Measurements from ENCODE around the gene GPHN.

DNA sequence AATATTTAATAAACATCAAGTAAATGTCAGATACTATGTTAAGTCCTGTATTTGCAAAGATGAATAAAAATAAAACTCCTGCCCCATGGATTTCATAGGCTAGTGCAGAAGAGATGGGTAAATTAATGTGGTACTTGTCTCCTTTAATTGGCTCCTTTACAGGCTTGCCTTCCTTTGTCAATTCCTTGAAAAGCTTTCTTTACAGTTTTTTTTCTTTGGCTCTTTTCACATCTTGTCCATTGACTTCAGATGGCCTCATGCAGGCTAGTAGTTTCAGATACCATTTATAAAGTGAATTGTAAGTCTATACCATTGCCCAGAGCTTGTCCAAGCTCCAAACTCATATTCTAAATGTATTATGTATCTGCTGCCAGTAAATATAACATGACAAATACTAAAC lies 552.6 kb downstream of the GPHN start:
- TF ChIP-seq, protein P1, sequence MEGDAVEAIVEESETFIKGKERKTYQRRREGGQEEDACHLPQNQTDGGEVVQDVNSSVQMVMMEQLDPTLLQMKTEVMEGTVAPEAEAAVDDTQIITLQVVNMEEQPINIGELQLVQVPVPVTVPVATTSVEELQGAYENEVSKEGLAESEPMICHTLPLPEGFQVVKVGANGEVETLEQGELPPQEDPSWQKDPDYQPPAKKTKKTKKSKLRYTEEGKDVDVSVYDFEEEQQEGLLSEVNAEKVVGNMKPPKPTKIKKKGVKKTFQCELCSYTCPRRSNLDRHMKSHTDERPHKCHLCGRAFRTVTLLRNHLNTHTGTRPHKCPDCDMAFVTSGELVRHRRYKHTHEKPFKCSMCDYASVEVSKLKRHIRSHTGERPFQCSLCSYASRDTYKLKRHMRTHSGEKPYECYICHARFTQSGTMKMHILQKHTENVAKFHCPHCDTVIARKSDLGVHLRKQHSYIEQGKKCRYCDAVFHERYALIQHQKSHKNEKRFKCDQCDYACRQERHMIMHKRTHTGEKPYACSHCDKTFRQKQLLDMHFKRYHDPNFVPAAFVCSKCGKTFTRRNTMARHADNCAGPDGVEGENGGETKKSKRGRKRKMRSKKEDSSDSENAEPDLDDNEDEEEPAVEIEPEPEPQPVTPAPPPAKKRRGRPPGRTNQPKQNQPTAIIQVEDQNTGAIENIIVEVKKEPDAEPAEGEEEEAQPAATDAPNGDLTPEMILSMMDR (IDR thresholded peaks at IDR 0.05; ENCODE audit: low read depth, low read length), result no peak
- no peak for TF ChIP-seq POLR2A (IDR thresholded peaks at IDR 0.05; ENCODE audit: extremely low read depth, insufficient read length)
- no peak for TF ChIP-seq MYC (IDR thresholded peaks at IDR 0.05; ENCODE audit: low read depth, low read length)
